GM21515 (cell line): ENCODE results near the gene LRRC7.

Experiments used
- ATAC-seq: cut with Tn5 transposase; IDR thresholded peaks from one replicate; pipeline ENCODE4 v1.9.1; 2021; ENCODE audit not compliant: unreplicated experiment

Gene LRRC7

DNA sequence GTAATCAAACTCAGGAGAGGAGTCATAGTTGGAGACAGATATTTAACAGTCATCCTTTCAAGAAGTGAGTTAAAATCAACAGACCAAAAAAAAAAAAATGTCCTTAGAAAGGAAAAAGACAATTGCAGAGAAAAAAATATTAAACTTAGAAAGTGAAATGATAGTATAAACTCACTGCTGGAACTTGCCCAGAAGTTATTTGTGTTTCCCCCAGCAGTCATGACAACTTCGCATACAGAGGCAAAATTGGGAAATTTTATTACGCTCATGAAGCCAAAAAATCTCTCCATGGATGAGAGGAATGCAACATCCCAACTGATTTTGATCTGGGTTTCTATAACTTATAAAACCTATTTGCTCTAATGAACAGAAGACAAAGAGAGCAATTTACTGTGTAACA, 198.2 kb downstream of the LRRC7 start:
- ATAC-seq: no peak

DNA sequence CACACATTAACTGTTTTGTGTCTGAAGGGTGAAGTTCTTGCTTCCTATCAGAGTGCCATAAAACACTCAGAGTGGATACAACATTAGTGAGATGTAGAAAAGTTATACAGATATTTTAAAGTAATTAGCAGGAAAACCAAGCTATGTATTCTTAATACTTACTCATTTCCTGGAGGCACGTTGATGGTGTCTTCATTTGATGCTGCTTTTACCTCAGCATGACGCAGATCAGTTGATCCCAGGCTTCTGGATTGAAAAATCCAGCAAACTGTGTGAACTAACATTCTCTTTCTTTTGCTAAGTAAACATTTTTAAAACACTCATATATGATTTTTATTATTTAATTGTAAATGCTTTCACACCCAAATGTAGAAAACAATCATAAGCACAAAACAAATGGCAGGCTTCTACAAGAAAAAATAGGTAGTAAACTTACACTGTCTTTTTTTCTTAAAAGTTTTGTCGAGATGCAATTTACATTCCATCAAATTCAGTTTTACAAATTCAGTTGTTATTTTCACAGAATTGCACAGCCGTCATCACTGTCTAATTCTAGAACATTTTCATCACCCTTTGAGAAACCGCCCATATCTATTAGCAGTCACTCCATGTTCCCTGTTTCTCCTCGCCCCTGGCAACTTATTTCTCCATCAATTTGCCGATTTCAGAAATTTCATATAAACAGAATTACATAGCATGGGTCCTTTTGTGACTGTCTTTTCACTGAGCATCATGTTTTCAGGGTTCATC, 198.9 kb downstream of the LRRC7 start:
- ATAC-seq: no peak

DNA sequence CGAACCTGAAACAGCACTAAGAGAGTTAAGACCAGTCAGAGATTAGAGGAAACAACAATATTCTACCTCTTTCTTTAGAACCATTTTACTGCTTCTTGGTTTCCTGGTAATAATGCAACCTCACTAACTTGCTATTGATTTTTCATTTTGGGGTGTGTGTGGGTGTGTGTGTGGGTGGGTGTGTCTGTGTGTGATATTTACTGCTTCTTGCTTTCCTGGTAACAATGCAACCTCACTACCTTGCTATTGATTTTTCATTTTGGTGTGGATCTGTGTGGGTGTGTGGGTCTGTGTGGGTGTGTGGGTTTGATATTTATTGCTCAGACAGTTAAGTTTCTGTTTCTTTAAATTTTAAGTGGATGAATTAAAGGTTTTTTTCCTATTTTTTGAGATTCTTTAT, 208.8 kb downstream of the LRRC7 start:
- ATAC-seq: no peak

DNA sequence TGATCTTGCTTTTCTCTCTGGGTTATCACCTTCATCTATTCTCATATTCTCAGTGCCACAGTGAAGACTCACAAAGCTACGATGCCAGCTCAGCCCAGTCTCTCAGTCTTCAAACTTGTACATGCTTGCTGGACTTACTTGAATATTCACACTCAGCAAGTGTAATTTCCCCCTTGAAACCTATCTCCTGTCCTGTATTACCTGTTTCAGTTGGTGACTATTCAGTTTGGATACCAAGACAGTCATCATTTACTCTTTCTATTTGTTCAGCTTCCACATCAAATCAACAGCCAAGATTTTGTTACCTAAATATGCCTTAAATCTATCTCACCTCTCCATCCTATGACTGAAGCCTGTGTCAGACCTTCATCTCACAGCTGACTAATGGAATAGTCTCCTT, 209.7 kb downstream of the LRRC7 start:
- ATAC-seq: no peak

DNA sequence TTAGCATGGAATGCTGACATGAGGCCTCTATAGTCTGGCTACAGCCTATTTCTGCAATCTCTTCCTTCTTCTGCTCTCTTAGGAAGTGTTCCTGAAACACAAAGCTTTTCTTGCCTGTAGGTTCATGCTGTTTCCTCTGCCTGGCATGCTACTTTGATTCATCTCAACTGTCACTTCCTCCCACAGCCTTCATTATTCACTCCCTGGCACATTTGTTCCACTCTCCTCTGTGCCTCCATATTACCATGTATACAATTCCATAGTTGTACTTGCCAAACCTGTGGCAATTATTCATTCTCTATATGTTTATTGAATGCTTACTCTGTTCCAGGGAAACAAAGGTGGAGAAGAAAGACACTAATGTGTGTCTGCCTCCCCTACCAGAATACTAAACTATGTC, 210.2 kb downstream of the LRRC7 start:
- ATAC-seq: no peak

DNA sequence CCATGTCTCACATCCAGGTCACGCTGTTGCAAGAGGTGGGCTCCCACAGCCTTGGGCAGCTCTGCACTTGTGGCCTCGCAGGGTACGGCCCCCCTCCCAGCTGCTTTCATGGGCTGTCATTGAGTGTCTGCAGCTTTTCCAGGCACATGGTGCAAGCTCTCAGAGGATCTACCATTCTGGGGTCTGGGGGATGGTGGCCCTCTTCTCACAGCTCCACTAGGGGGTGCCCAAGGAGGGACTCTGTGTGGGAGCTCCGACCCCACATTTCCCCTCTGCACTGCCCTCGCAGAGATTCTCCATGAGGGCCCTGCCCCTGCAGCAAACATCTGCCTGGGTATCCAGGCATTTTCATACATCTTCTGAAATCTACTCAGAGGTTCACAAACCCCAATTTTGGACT, 219.4 kb downstream of the LRRC7 start:
- no peak for ATAC-seq

DNA sequence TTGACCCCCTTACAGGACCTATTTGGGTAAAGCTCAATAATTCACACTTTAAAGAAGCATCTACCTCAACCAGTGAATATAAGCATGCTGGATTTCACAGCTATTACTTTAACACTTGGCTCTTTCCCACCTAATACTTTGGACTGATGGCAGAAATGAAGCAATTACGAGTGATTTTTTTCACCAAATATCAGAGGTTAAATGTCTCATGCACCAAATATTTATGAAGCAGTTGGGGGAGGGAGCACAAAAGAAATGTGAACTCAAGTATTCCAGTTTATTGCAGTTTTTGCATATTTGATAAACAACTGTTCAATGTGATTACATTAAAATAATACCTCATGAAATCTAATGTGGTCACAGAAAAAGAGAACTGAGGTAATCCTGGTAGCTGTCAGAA, 223.6 kb downstream of the LRRC7 start:
- no peak for ATAC-seq

DNA sequence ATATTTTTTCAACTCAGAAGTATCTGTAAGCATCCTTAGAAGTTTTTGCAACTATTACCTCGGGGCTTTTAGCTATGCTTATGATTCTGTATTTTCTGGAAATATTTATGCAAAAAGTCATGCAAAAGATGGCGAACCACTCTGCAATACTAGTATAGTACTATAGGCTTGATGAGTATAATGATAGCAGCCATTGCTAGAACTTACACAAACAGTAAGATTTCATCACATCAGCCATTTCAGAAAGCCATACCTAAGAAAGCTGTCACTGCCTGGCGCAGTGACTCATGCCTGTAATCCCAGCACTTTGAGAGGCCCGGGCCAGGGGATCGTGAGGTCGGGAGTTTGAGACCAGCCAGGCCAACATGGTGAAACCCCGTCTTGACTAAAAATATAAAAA, 227.1 kb downstream of the LRRC7 start:
- ATAC-seq: no peak

DNA sequence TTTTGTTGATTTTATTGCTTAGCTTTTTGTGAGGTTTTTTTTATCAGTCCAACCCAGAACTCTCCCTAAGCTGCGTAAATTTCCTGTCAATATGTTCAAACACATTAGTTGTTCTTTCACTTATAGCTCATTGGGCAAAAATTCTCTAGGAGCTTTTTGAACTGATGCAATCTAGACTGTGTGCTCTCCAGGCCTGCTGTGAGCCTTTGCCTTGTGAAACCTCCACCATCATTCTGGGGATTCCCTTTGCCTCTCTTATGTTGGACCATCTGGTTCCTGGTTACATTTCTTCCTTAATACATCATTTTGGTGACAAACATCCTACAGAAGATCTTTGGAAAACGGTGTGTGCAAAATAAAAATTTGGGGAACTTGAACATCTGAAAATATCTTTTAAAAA, 247.2 kb downstream of the LRRC7 start:
- ATAC-seq: no peak

DNA sequence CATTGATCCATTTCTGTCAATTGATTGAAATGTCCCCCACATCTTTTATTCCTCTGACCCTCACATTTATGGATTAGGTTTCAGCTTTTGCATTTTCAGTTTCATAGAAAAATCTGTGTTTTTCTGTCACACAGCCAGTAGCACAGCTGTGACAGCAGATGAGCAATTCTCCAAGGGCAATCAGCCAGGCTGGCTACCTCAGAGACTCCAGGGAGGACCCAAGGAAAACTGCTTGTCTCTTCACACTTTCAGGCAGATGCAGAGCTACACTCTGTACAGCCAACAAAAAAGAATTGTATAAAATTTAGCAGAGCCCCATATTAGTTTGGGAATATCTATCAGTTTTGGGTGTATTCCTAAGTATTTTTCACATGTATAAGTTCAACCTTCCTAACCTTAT, 257.2 kb downstream of the LRRC7 start:
- ATAC-seq: no peak

DNA sequence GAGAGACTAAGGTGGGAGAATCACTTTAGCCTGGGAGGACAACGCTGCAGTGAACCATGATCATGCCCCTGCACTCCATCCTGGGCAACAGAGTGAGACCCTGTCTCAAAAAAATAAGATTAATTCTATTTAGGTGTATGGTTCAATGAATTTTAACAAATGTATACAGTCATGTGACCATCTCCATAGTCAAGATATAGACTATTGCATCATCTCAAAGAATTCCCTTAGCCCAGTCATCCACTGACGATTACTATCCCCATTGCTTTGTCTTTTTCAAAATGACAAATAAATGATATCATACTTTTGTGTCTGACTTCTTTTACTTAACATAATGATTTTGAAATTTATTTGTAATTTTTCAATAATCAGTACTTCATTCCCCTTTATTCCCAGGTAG, 260.0 kb downstream of the LRRC7 start:
- ATAC-seq: no peak

DNA sequence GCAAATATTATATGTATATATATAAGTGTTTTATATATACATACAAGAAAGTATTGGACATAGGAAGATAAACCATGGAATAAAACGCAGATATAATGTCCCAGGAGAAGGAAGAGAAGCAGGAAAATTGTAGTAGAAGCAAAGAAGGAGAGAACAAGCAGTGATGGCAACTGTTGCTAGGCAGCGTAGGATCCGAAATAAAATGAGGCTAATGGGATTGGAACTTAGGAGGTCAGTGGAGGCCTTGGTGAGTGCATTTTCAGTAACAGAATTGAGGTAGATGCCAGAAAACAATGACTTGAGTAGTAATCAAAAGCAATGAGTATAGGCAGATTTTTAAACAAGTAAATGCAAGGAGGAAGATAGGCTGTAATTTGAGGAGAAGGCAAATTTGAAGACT, 265.8 kb downstream of the LRRC7 start:
- ATAC-seq: no peak

DNA sequence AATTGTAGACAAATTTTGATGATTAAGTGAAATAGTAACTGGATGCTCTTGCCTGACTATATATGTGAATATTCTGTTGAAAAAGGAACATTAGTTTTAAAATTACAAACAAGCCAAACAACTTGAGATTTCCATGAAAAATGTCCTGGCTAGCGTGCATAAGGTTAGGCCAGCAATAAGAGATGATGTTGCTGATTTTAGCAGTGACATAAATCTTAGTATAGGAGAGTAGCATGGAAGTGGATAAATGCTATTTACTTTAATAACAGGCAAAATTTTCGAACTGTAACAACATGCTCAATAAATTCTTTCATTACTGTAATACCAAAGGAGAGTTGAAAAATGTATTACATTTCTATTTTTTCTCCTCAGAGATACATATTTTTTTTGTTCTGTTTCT, 266.6 kb downstream of the LRRC7 start:
- no peak for ATAC-seq

DNA sequence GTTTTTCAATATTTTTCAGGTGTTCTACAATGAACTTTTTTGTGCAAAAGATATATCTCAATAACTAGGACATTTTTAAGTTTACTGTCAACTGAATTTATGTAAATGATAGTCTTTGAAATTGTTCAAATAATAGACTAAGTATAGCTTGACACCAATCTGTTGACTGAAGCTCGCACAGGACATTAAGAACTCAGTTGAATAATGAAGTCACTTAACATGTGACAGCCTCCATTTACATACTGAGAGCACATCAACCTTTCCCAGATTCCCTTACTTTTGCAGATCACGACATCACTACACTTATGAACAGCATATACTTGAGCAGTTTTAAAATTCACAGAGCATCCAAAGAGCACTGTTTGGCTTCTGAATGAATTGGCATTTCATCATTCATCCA, 268.2 kb downstream of the LRRC7 start:
- ATAC-seq: no peak

DNA sequence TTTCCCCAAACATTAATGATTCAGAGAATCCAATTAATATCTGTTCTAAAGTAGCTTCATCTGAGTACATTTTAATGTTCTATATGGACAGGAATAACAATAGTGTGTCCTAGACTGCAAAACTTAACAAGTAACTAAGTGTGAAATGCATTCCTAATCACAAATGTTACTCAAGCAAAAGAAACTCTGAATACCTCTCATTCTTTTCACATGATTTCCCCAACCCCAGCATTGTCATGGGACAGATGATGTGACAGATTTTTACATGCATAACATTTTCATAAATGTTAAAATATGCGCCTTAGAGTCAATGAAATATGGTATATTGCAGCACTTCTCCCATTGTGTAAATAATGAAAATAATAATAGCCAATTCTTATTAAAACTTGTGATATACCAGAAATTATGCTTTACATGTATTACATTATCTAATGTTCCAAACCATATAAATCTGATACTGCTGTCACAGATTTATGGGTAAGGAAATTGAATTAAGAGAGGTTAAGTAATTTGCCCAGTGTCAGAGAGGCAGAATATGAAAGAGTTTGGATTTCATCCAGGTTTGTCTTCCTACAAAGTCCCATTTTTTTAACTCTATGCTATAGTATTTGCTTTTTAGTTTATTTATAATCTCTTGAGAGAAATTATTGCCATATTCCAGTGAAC, 269.4 kb downstream of the LRRC7 start:
- ATAC-seq: no peak

DNA sequence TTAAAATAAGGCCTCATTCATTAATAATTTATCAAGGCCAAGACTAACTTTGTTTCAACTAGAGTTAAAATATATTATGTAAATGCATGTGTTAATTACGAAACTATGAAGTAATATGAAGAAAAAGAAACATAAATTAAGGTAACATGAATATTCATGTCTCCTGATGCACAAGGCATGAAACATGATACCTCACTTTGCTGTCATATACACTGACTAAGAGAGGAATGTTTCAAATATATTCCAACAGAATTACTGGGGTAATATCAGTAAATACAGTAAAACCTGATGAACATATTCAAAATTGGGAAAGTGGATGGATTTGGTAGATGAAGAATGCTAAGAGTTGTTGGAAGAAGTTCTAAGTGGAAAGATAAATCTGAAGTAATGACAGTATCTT, 274.6 kb downstream of the LRRC7 start:
- ATAC-seq: no peak

DNA sequence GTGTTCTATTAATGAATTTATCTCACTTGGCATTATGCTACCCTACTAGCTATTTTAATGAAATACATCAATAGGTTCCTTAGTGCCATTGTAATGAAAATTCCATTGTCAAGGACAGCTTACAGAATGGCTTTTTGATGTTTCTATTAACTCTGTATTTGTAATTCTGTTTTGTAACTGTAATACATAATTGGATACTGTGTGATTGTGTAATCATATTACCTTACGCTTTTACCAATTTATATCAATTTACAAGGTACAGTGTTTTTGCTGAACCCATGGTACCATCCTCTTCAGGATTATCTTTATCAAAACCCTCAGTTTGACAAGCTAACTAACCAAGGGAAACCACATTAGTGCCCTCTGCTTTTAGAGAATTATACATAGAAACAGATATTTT, 277.9 kb downstream of the LRRC7 start:
- no peak for ATAC-seq

DNA sequence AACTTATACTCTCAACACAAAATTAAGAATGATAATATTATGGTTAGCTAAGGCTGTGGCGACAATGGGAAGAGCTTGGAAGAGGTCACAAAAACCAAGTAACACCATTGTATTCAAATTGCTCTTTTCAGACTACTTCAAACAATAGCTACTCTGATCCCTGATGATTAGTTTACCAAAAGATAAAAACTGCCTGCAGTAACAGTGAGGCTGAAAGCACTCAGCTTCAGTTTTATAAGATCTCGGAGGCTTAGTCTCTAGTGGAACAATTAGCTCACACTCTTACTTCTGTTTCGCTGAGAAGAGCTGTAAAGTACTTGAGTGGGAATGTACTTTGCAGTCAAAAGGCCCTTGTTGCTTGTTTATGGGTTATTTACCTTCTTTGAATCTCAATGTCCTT, 278.5 kb downstream of the LRRC7 start:
- ATAC-seq: no peak

DNA sequence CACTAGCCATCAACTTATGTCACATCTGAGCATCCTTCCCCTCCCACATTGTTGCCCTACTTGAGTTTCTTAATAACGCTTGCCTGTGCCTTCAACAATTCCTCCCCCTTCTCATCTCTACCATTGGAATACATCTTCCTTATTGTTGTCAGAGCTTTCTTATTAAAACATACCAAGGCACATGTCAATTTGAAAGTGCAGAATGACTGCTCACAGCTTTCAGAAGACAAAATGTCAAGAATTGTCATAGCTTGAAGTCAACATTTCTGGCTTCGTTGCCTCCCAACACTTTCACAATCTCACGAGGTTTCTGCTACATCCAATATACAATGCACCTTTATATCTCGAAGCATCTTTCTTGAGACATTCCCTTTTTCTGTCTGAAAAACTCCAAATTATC, 279.9 kb downstream of the LRRC7 start:
- ATAC-seq: no peak

DNA sequence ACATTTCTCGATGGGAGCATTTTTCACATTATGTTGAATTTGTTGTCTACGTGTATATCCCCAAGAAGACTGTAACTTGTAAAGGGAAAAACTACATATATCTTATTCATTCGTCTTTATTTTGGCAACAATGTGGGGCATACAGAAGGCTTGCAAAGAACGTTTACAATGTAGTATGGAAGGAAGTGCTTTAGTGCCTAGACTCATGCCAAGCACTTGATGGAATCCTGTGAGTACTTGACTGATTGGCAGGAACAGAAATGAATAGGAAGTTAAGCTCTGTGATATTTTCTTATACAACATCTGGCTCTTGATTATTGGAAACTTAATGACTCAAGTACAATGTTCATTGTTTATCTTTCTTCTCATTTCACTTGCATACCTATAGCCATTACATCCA, 284.4 kb downstream of the LRRC7 start:
- no peak for ATAC-seq

DNA sequence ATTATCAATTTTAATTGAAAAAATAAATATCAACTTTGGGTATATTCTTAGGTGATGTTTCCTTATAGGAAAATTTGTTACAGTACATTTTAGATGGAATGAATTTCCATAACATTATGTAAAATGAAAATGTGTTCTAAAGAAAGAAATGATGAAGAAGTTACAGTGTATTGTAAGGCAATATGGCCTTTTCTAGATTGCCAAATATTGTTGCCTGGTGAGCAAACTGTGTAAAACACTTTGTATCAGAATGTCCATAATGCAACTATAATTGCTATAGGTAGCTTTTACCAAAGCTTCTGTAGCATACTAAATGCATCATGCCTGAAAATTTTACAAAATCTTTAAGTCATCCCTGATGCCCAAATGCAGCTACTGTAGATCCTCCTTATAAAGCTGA, 285.0 kb downstream of the LRRC7 start:
- no peak for ATAC-seq

DNA sequence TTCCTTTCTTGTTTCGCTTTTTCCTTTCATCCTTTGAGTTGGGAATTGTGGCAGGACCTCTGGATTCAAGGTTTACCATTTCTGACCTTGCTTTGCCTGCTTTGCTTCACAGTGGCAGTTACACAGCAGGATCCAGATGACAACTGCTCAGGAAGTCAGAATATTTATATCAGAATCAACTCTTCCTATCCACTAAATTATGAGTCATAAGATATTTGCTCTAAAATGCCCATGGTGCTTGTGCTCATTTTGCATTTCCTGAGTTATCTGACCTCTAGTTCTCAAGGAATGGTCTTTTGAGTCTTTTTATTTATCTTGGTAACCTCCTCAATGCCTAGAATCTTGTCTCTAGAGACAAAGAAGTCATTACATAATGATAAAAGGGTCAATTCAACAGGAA, 290.8 kb downstream of the LRRC7 start:
- ATAC-seq: no peak

DNA sequence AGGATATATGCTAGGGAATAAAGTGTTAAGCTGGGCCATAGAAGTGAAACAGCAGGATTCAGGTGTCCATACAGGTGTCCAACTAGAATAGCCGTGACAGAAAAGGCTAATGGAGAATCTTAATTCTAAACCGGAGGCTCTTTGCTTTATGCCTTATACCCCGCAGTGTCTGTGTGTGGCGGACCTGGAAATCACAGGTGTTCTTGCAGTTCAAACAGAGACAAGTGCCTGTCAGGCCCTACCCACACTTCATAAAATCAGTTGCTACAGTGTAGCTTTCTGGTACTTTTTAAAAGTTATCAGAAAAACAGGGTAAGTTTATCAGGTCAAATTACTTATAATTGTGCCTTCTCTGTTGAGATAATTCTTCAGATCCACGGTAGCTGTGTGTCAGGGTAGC, 293.9 kb downstream of the LRRC7 start:
- ATAC-seq: no peak
